Uterus (tissue), 2 donors: ENCODE measurements around the gene TJAP1.

ENCODE experiments used
- POLR2A ChIP-seq, 2 donors: fragments of 450-650 bp; IDR thresholded peaks; one replicate each; pipeline ENCODE4 v1.6.1; 2016; ENCODE audit warnings: antibody characterized with exemption in 2 of 2, mild to moderate bottlenecking in 1 of 2, moderate library complexity in 1 of 2
- TF ChIP-seq, protein P1 (sequence below), 4 experiments: fragments of 200-600 bp in 2 of 4; fragments of 450-650 bp in 2 of 4; sonication (generic) in 2 of 4; IDR thresholded peaks; one replicate each; pipeline ENCODE4 v1.5.1; 2016 to 2019; ENCODE audit warnings: antibody characterized with exemption in 4 of 4, mild to moderate bottlenecking in 2 of 4, moderate library complexity in 1 of 4

DNA sequence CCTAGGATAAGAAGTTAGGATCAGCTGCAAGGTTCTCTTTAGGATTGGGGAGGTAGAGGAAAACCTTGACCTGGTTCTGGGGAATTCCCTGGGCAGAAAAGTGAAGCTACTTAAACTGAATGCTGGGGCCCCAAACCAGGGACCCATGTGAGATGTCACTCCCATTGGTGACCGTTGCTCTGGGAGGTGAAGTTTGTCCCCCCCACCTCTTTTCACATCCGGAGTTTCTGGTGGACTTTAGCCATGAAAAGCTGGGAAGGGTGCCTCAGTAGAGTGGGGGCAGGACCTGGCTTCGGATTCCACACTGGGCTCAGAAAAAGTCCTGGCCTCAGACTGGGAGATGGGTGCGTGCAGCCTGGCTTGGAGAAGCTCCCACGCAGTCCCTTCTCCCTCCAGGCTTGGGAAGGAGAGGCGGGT is 13.2 kb downstream of the TJAP1 start:
- TF ChIP-seq, protein P1, sequence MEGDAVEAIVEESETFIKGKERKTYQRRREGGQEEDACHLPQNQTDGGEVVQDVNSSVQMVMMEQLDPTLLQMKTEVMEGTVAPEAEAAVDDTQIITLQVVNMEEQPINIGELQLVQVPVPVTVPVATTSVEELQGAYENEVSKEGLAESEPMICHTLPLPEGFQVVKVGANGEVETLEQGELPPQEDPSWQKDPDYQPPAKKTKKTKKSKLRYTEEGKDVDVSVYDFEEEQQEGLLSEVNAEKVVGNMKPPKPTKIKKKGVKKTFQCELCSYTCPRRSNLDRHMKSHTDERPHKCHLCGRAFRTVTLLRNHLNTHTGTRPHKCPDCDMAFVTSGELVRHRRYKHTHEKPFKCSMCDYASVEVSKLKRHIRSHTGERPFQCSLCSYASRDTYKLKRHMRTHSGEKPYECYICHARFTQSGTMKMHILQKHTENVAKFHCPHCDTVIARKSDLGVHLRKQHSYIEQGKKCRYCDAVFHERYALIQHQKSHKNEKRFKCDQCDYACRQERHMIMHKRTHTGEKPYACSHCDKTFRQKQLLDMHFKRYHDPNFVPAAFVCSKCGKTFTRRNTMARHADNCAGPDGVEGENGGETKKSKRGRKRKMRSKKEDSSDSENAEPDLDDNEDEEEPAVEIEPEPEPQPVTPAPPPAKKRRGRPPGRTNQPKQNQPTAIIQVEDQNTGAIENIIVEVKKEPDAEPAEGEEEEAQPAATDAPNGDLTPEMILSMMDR (IDR thresholded peaks at IDR 0.05) = no peak
- TF ChIP-seq POLR2A (IDR thresholded peaks at IDR 0.05) = no peak
